OCI-LY7 (cell line): ENCODE measurements around the gene STX4. TPM values are rescaled to one million over a fixed set of nuclear protein-coding genes. Genes with fewer than 3 reads are reported as not detected.

ENCODE experiments used
- BruUV-seq: library from RNA; stranded (reverse); fragments of 400-500 nt; replicated peaks from 2 replicates; lab custom pipeline; 2021; lab: Mats Ljungman, UMichigan
- CTCF ChIA-PET: fragments of 300-600 bp; sonication (Branson Sonifier 250); formaldehyde crosslinking; loops from one replicate; lab custom pipeline; 2022; ENCODE audit warnings: antibody characterized with exemption; ENCODE audit not compliant: unreplicated experiment; lab: Charles Lee
- POLR2A ChIA-PET: fragments of 300-600 bp; sonication (Branson Sonifier 250); formaldehyde crosslinking; loops from one replicate; lab custom pipeline; 2022; ENCODE audit warnings: antibody characterized with exemption; lab: Charles Lee
- DNase-seq: peaks from one replicate; pipeline ENCODE4 v3.0.0-alpha.2; 2015; ENCODE audit warnings: low spot score
- H2AFZ ChIP-seq: fragments of 200-600 bp; sonication (generic), shearing (Covaris generic); 2 replicates; pipeline ENCODE4 v1.6.1; 2014; ENCODE audit warnings: mild to moderate bottlenecking, antibody characterized with exemption, low read length, moderate library complexity
- H3K27ac ChIP-seq: fragments of 200-600 bp; sonication (generic); 2 replicates; pipeline ENCODE4 v1.5.1; 2014; ENCODE audit warnings: mixed run types, low read depth, mild to moderate bottlenecking, moderate library complexity, low read length, inconsistent platforms; ENCODE audit not compliant: poor library complexity, severe bottlenecking
- H3K36me3 ChIP-seq: fragments of 200-600 bp; sonication (generic); 2 replicates; pipeline ENCODE4 v1.6.1; 2014; ENCODE audit warnings: mild to moderate bottlenecking, antibody characterized with exemption, low read length, moderate library complexity, mixed read lengths; ENCODE audit not compliant: insufficient read depth
- H3K4me1 ChIP-seq: fragments of 200-600 bp; sonication (generic); 2 replicates; pipeline ENCODE4 v1.5.1; 2014; ENCODE audit warnings: mild to moderate bottlenecking, low read length; ENCODE audit not compliant: insufficient read depth, poor library complexity, severe bottlenecking
- H3K4me2 ChIP-seq: fragments of 200-600 bp; sonication (generic); 2 replicates; pipeline ENCODE4 v1.6.1; 2014; ENCODE audit warnings: mild to moderate bottlenecking, low read length
- H3K4me3 ChIP-seq: fragments of 200-600 bp; sonication (generic); 2 replicates; pipeline ENCODE4 v1.5.1; 2014; ENCODE audit warnings: mild to moderate bottlenecking, low read depth, low read length; ENCODE audit not compliant: poor library complexity, severe bottlenecking
- H3K79me2 ChIP-seq: fragments of 200-600 bp; sonication (generic); 2 replicates; pipeline ENCODE4 v1.6.1; 2016; ENCODE audit warnings: low read depth, mild to moderate bottlenecking, low read length, moderate library complexity, mixed read lengths; ENCODE audit not compliant: insufficient read depth
- H3K9me2 ChIP-seq: fragments of 200-600 bp; sonication (generic); 2 replicates; pipeline ENCODE4 v1.6.1; 2016; ENCODE audit warnings: mild to moderate bottlenecking, low read length, mixed read lengths; ENCODE audit not compliant: insufficient read depth
- H3K9me3 ChIP-seq: fragments of 200-600 bp; sonication (generic); 2 replicates; pipeline ENCODE4 v1.6.1; 2014; ENCODE audit warnings: mild to moderate bottlenecking, mixed run types, low read length, mixed read lengths
- H4K20me1 ChIP-seq: fragments of 200-600 bp; sonication (generic); 2 replicates; pipeline ENCODE4 v1.6.1; 2014; ENCODE audit warnings: mild to moderate bottlenecking, antibody characterized with exemption, low read length, moderate library complexity, mixed read lengths; ENCODE audit not compliant: insufficient read depth
- CTCF ChIP-seq: fragments of 200-600 bp; sonication (generic); conservative IDR thresholded peaks from 2 replicates; pipeline ENCODE4 v1.5.1; 2014; ENCODE audit warnings: mild to moderate bottlenecking, antibody characterized with exemption, low read length, moderate library complexity, mixed read lengths
- EZH2phosphoT487 ChIP-seq: fragments of 200-600 bp; sonication (generic); IDR thresholded peaks from 2 replicates; pipeline ENCODE4 v1.6.1; 2018; ENCODE audit warnings: low read depth, borderline replicate concordance, mild to moderate bottlenecking, mixed run types, antibody characterized with exemption, low read length, moderate library complexity, mixed read lengths
- intact Hi-C: fragments of 100-400 bp; cut with micrococcal nuclease; formaldehyde crosslinking; loops from one replicate; pipeline ENCODE4 v1.10.0; 2022; ENCODE audit not compliant: unreplicated experiment
- total RNA-seq, 2 experiments: library from RNA; depleted of rRNA in 1 of 2; stranded (reverse); fragments of >200 nt in 1 of 2; shearing (Covaris generic) in 1 of 2; gene quantifications; 2 replicates each; pipeline ENCODE4 v1.2.3, GENCODE V29; 2014 to 2022

STX4 gene
- total RNA-seq, 2 experiments from 2014 or later, result 16.6 to 40.5 TPM

DNA sequence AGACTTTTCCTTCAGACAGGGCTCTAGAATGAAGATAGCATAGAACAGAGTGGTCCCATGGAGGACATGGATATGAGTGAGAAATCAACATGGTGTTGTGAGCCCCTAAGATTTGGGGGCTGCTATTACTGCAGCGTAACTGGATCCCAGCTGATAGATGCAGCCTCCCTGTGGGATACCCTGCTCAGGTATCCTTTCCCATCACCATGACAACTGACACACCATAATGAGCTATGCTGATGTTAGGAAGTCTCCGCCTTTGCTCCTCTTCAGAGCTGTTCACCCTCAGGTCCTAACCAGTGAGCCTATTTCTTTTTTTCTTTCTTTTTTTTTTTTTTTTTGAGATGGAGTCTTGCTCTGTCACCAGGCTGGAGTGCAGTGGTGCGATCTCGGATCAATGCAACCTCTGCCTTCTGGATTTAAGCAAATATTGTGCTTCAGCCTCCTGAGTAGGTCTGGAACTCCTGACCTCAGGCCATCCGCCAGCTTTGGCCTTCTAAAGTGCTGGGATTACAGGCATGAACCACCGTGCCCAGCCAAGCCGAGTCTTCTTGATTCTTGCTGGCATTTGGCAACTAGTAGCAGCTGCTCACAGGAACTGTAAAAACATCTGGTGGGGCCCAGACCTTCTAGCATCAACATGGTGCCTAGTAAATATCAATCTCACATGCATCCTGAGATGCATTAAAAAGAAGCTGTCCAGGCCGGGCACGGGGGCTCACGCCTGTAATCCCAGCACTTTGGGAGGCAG, 17.1 kb downstream of the STX4 start:
- Histone ChIP-seq H3K79me2 (no peaks in the 10 kb centered on the region), H3K9me2 (no peaks in the 10 kb centered on the region), H3K4me2 (no peak overlapping the region), H3K9me3 (no peaks in the 10 kb centered on the region), H3K4me1 (no peaks in the 10 kb centered on the region), H2AFZ (no peak overlapping the region), H3K36me3 (no peaks in the 10 kb centered on the region), H3K4me3 (no peak overlapping the region), H3K27ac (no peak overlapping the region), H4K20me1 (no peaks in the 10 kb centered on the region)
- ChIA-PET POLR2A (interaction anchor here (0.5 to 0.7 kb wide), 3 partner anchors 9 to 93 kb away, joined by 3 to 4 read pairs (median 3); no protein-coding TSS in a partner anchor), CTCF (interaction anchor here (0.6 kb wide), 1 partner anchor 31 kb away, joined by 3 read pairs; no protein-coding TSS in a partner anchor)
- no TSS peak for BruUV-seq
- no peak for DNase-seq
- no peak for TF ChIP-seq EZH2phosphoT487
- no peak for TF ChIP-seq CTCF
- intact Hi-C loops, result no loop called here

GRCh38 chr16:31052114-31052513, 18.8 kb downstream of the STX4 start:
- no peak for TF ChIP-seq EZH2phosphoT487
- Histone ChIP-seq H3K79me2 (no peaks in the 10 kb centered on the region), H3K27ac (no peak overlapping the region), H3K4me3 (no peak overlapping the region), H3K9me2 (no peaks in the 10 kb centered on the region), H2AFZ (no peak overlapping the region), H3K4me2 (no peak overlapping the region), H3K4me1 (no peaks in the 10 kb centered on the region), H3K36me3 (no peaks in the 10 kb centered on the region), H4K20me1 (no peaks in the 10 kb centered on the region), H3K9me3 (no peaks in the 10 kb centered on the region)
- ChIA-PET POLR2A (no interaction called here), CTCF (no interaction called here)
- BruUV-seq, result no TSS peak
- no peak for DNase-seq
- intact Hi-C loops, result no loop called here

DNA sequence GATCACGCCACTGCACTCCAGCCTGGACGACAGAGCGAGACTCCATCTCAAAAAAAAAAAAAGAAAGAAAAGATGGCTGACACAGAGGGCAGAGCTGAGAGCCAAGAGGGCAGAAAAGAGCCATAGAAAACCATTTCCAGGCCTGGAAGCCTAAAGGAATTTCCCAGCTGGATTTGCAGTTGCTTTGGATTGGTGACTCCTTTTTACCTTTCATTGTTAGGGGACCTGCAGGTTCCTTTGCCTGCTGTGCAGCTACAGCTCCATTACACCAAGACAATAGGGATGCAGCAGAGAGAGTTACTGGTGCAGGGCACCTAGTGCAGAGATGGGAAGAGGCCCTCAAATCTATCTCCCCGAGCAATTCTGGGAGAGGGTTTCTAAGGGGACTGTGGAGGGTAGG, 22.3 kb downstream of the STX4 start:
- no peak for DNase-seq
- Histone ChIP-seq H3K27ac (no peak overlapping the region), H3K4me3 (no peak overlapping the region), H4K20me1 (no peaks in the 10 kb centered on the region), H3K9me2 (no peaks in the 10 kb centered on the region), H3K4me1 (no peaks in the 10 kb centered on the region), H3K36me3 (peaks cover 9% of the 10 kb centered on the region), H3K79me2 (no peaks in the 10 kb centered on the region), H2AFZ (no peak overlapping the region), H3K4me2 (no peak overlapping the region), H3K9me3 (no peaks in the 10 kb centered on the region)
- CTCF ChIA-PET, result no interaction called here
- no peak for TF ChIP-seq CTCF
- no peak for TF ChIP-seq EZH2phosphoT487
- intact Hi-C loops, result no loop called here
- POLR2A ChIA-PET, result no interaction called here
- BruUV-seq, result no TSS peak
